Endothelial cell of umbilical vein (primary cell): ENCODE measurements around the gene PI4KA. TPM values are rescaled to one million over a fixed set of nuclear protein-coding genes. Genes with fewer than 3 reads are reported as not detected.

Experiments
- BruUV-seq: library from RNA; stranded (reverse); fragments of 400-500 nt; replicated peaks from 2 replicates; lab custom pipeline; 2021; lab: Mats Ljungman, UMichigan
- CTCF ChIA-PET: fragments of 300-600, 350-600 bp; sonication (Branson Sonifier 250); formaldehyde crosslinking; loops from one replicate; lab custom pipeline; 2021; ENCODE audit warnings: antibody characterized with exemption, inconsistent platforms; lab: Charles Lee
- POLR2A ChIA-PET: fragments of 300-600, 350-600 bp; sonication (Branson Sonifier 250); formaldehyde crosslinking; loops from one replicate; lab custom pipeline; 2021; ENCODE audit warnings: antibody characterized with exemption, inconsistent platforms; lab: Charles Lee
- DNase-seq: peaks from one replicate; pipeline ENCODE4 v3.0.0-alpha.2; 2011; ENCODE audit warnings: low read depth, low spot score
- FAIRE-seq: peaks from 2 replicates; lab custom pipeline; 2011; peaks lifted over from hg19 to GRCh38; lab: Jason Lieb, UNC
- H2AFZ ChIP-seq: 2 replicates; pipeline ENCODE4 v1.6.0; 2012; ENCODE audit warnings: low read depth, low read length, control low read depth, inconsistent platforms
- H3K27ac ChIP-seq: 2 replicates; pipeline ENCODE4 v1.5.1; 2011; ENCODE audit warnings: low read depth, mild to moderate bottlenecking, control low read depth, low read length, moderate library complexity; ENCODE audit not compliant: insufficient read depth
- H3K27me3 ChIP-seq, 2 experiments: 2 replicates each; pipeline versions ENCODE4 v1.6.0 to v1.6.1; 2011; ENCODE audit warnings: low read length in 2 of 2, mixed read lengths in 1 of 2; ENCODE audit not compliant: control insufficient read depth in 2 of 2, insufficient read depth in 2 of 2
- H3K36me3 ChIP-seq, 2 experiments: 2 replicates in 1 of 2; 3 replicates in 1 of 2; pipeline ENCODE4 v1.5.1; 2011; ENCODE audit warnings: low read length in 2 of 2, mild to moderate bottlenecking in 1 of 2, moderate library complexity in 1 of 2; ENCODE audit not compliant: control insufficient read depth in 2 of 2, insufficient read depth in 2 of 2; ENCODE audit errors: extremely low read depth in 1 of 2
- H3K4me1 ChIP-seq: 3 replicates; pipeline ENCODE4 v1.5.1; 2011; ENCODE audit warnings: mild to moderate bottlenecking, low read length; ENCODE audit not compliant: control insufficient read depth, insufficient read depth; ENCODE audit errors: extremely low read depth
- H3K4me2 ChIP-seq: 2 replicates; pipeline ENCODE4 v1.6.1; 2011; ENCODE audit warnings: low read length, control low read depth, mixed read lengths; ENCODE audit not compliant: insufficient read depth
- H3K4me3 ChIP-seq, 3 experiments: fragments of 200-600 bp in 1 of 3; sonication (generic), shearing (Covaris generic) in 1 of 3; replicated peaks in 1 of 3; 2 replicates each; pipeline ENCODE4 v1.5.1; 2011 to 2016; ENCODE audit warnings: control low read depth in 3 of 3, low read length in 3 of 3, mild to moderate bottlenecking in 2 of 3, inconsistent platforms in 1 of 3, low read depth in 1 of 3, moderate library complexity in 1 of 3; ENCODE audit not compliant: insufficient read depth in 1 of 3
- H3K79me2 ChIP-seq: 2 replicates; pipeline ENCODE4 v1.6.0; 2012; ENCODE audit warnings: low read length, inconsistent platforms; ENCODE audit not compliant: control insufficient read depth, insufficient read depth
- H3K9ac ChIP-seq: replicated peaks from 2 replicates; pipeline ENCODE3; 2011; ENCODE audit warnings: low read length, control low read depth; ENCODE audit not compliant: insufficient read depth; ENCODE audit errors: extremely low read depth
- H3K9me1 ChIP-seq: replicated peaks from 3 replicates; pipeline ENCODE4 v1.6.0; 2011; ENCODE audit warnings: mild to moderate bottlenecking, low read length; ENCODE audit not compliant: control insufficient read depth, insufficient read depth; ENCODE audit errors: extremely low read depth
- H3K9me3 ChIP-seq: replicated peaks from 2 replicates; pipeline ENCODE4 v1.5.1; 2012; ENCODE audit warnings: low read length, inconsistent platforms; ENCODE audit not compliant: control insufficient read depth, insufficient read depth
- H4K20me1 ChIP-seq: replicated peaks from 2 replicates; pipeline ENCODE3; 2011; ENCODE audit warnings: mild to moderate bottlenecking, low read length; ENCODE audit not compliant: control insufficient read depth, insufficient read depth; ENCODE audit errors: extremely low read depth
- EZH2 ChIP-seq: IDR thresholded peaks from 2 replicates; pipeline ENCODE4 v1.6.1; 2012; ENCODE audit warnings: borderline replicate concordance, low read depth, mild to moderate bottlenecking, moderate library complexity, low read length, inconsistent platforms; ENCODE audit not compliant: severe bottlenecking
- FOS ChIP-seq: IDR thresholded peaks from 2 replicates; pipeline ENCODE4 v1.6.1; 2011; ENCODE audit warnings: mild to moderate bottlenecking, low read length, moderate library complexity, borderline replicate concordance; ENCODE audit not compliant: insufficient read depth
- GATA2 ChIP-seq: IDR thresholded peaks from 2 replicates; pipeline ENCODE4 v1.7.0; 2011; ENCODE audit warnings: low read depth, mild to moderate bottlenecking, moderate library complexity, mixed read lengths, low read length; ENCODE audit not compliant: insufficient read length, insufficient read depth
- JUN ChIP-seq: IDR thresholded peaks from 2 replicates; pipeline ENCODE4 v1.6.1; 2011; ENCODE audit warnings: borderline replicate concordance, low read depth; ENCODE audit not compliant: insufficient read length, insufficient read depth
- MYC ChIP-seq: IDR thresholded peaks from one replicate; pipeline ENCODE4 v1.6.1; 2011; ENCODE audit warnings: mild to moderate bottlenecking, low read depth, low read length
- POLR2A ChIP-seq: IDR thresholded peaks from 2 replicates; pipeline ENCODE4 v1.6.1; 2012; ENCODE audit warnings: low read depth, mild to moderate bottlenecking, control low read depth, low read length
- POLR2AphosphoS5 ChIP-seq: IDR thresholded peaks from 2 replicates; pipeline ENCODE4 v1.6.1; 2012; ENCODE audit warnings: low read depth, mild to moderate bottlenecking, control low read depth, low read length, moderate library complexity; ENCODE audit not compliant: insufficient read depth
- dilution Hi-C: fragments of 300-500 bp; cut with MboI; formaldehyde crosslinking; loops from one replicate; pipeline ENCODE4 v1.15.0; 2019; ENCODE audit warnings: low sequenced_read_pairs; ENCODE audit not compliant: extremely low pct_ligation_motif_present
- intact Hi-C: fragments of 100-400 bp; cut with micrococcal nuclease; formaldehyde crosslinking; loops from one replicate; pipeline ENCODE4 v1.10.0; 2022
- polyA plus RNA-seq, 4 experiments: library from polyadenylated mRNA; depleted of rRNA in 3 of 4; stranded (reverse) in 3 of 4; unstranded in 1 of 4; fragments of >200 nt; gene quantifications; 2 replicates each; pipeline versions ENCODE4 v1.2.1 to v1.2.3, GENCODE V29; 2011 to 2012; ENCODE audit warnings: missing spikeins in 1 of 4
- total RNA-seq: library from RNA; stranded (reverse); gene quantifications from 2 replicates; pipeline ENCODE4 v1.2.3, GENCODE V29; 2021
- TF ChIP-seq, protein P1 (sequence below): IDR thresholded peaks from 2 replicates; pipeline ENCODE4 v1.6.1; 2011; ENCODE audit not compliant: insufficient read depth, insufficient read length
- TF ChIP-seq, protein P2 (sequence below), 2 donors: IDR thresholded peaks; 1 replicate in 1 of 2; 2 replicates in 1 of 2; pipeline ENCODE4 v1.5.1; 2011; ENCODE audit warnings: low read length in 2 of 2, mild to moderate bottlenecking in 2 of 2, moderate library complexity in 2 of 2, control low read depth in 1 of 2, inconsistent platforms in 1 of 2, low read depth in 1 of 2; ENCODE audit not compliant: insufficient read depth in 1 of 2; ENCODE audit errors: extremely low read depth in 1 of 2

The PI4KA gene
- total and polyA plus RNA-seq, 2 donors (not counting 3 experiments of a cell fraction or from before 2014, with no cell fraction given) = 28.9 to 56.4 TPM

DNA sequence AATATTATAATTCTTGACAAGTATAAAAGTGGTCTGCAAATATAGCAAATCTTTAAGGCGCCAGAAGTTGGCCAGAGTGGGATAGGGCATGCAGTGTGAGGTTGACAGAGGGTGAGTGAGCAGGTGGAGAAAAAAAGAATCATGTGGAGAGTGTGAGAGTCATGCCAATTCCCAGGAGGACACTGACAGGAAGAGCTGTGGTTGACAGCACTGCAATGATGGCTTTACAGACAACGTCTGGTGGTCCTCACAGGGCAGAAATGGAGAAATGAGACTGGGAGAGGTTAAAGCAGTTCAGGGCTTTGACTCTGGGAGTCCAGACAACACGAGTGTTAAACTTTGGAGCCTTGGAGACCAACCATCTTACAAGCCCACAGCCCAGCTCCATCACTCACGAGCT is 49.8 kb downstream of the PI4KA start:
- intact Hi-C loops (no loop called here), dilution Hi-C loops (no loop called here)
- Histone ChIP-seq H3K9me3 (no peaks in the 10 kb centered on the region), H3K36me3 (peaks cover 4 to 26% of the 10 kb centered on the region in 2 experiments), H3K79me2 (no peaks in the 10 kb centered on the region), H3K4me2 (no peak overlapping the region), H3K9ac (no peak overlapping the region), H4K20me1 (no peaks in the 10 kb centered on the region), H3K9me1 (no peaks in the 10 kb centered on the region), H2AFZ (no peak overlapping the region), H3K27me3 (no peaks in the 10 kb centered on the region), H3K4me1 (no peaks in the 10 kb centered on the region), H3K27ac (no peak overlapping the region), H3K4me3 (no peak overlapping the region)
- no peak for FAIRE-seq
- ChIA-PET CTCF (interaction anchor here (1.0 to 1.2 kb wide), 3 partner anchors 8 to 77 kb away, joined by 3 to 5 read pairs (median 3); no protein-coding TSS in a partner anchor), POLR2A (no interaction called here)
- BruUV-seq = no TSS peak
- TF ChIP-seq, protein P1, sequence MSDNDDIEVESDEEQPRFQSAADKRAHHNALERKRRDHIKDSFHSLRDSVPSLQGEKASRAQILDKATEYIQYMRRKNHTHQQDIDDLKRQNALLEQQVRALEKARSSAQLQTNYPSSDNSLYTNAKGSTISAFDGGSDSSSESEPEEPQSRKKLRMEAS = no peak
- TF ChIP-seq EZH2 (no peak), POLR2A (no peak), GATA2 (no peak), MYC (no peak), JUN (no peak), POLR2AphosphoS5 (no peak), FOS (no peak)
- TF ChIP-seq, protein P2, sequence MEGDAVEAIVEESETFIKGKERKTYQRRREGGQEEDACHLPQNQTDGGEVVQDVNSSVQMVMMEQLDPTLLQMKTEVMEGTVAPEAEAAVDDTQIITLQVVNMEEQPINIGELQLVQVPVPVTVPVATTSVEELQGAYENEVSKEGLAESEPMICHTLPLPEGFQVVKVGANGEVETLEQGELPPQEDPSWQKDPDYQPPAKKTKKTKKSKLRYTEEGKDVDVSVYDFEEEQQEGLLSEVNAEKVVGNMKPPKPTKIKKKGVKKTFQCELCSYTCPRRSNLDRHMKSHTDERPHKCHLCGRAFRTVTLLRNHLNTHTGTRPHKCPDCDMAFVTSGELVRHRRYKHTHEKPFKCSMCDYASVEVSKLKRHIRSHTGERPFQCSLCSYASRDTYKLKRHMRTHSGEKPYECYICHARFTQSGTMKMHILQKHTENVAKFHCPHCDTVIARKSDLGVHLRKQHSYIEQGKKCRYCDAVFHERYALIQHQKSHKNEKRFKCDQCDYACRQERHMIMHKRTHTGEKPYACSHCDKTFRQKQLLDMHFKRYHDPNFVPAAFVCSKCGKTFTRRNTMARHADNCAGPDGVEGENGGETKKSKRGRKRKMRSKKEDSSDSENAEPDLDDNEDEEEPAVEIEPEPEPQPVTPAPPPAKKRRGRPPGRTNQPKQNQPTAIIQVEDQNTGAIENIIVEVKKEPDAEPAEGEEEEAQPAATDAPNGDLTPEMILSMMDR (IDR thresholded peaks at IDR 0.05; ENCODE audit: extremely low read depth in 1 of 2, insufficient read depth in 1 of 2, low read depth in 1 of 2, low read length in 2 of 2) = no peak
- DNase-seq = no peak
